Calu3 (cell line): Measurements from ENCODE around the gene HAUS1. TPM values are rescaled to one million over a fixed set of nuclear protein-coding genes. Genes with fewer than 3 reads are reported as not detected.

Experiments
- BruUV-seq: library from RNA; stranded (reverse); fragments of 400-500 nt; replicated peaks from 2 replicates; lab custom pipeline; 2021; lab: Mats Ljungman, UMichigan
- CTCF ChIA-PET: fragments of 300-600 bp; sonication (Branson Sonifier 250); formaldehyde crosslinking; loops from one replicate; lab custom pipeline; 2022; ENCODE audit warnings: antibody characterized with exemption; lab: Charles Lee
- DNase-seq: peaks from one replicate; pipeline ENCODE4 v3.0.0; 2022
- H3K27ac Mint-ChIP-seq: one replicate; pipeline ENCODE4 v1.8.0; 2022; ENCODE audit warnings: mixed read lengths; ENCODE audit not compliant: unreplicated experiment
- H3K27me3 Mint-ChIP-seq: one replicate; pipeline ENCODE4 v1.8.0; 2022; ENCODE audit warnings: mixed read lengths; ENCODE audit not compliant: unreplicated experiment
- H3K36me3 Mint-ChIP-seq: one replicate; pipeline ENCODE4 v1.8.0; 2022; ENCODE audit warnings: mild to moderate bottlenecking, moderate library complexity, mixed read lengths; ENCODE audit not compliant: insufficient read depth, unreplicated experiment
- H3K4me1 Mint-ChIP-seq: one replicate; pipeline ENCODE4 v1.8.0; 2022; ENCODE audit warnings: mild to moderate bottlenecking, low read depth, mixed read lengths; ENCODE audit not compliant: unreplicated experiment
- H3K4me3 Mint-ChIP-seq: one replicate; pipeline ENCODE4 v1.8.0; 2022; ENCODE audit warnings: mild to moderate bottlenecking, low read depth, moderate library complexity, mixed read lengths; ENCODE audit not compliant: unreplicated experiment
- H3K9me3 Mint-ChIP-seq: one replicate; pipeline ENCODE4 v1.8.0; 2022; ENCODE audit warnings: low read depth, mixed read lengths; ENCODE audit not compliant: unreplicated experiment
- CTCF ChIP-seq: fragments of 200-600 bp; IDR thresholded peaks from one replicate; pipeline ENCODE4 v1.8.0; 2022; ENCODE audit warnings: antibody characterized with exemption; ENCODE audit not compliant: unreplicated experiment
- intact Hi-C: fragments of 100-400 bp; cut with micrococcal nuclease; formaldehyde crosslinking; loops from one replicate; pipeline ENCODE4 v1.10.0; 2022; ENCODE audit not compliant: unreplicated experiment
- total RNA-seq: library from RNA; stranded (reverse); gene quantifications from 2 replicates; pipeline ENCODE4 v1.2.3, GENCODE V29; 2022

The HAUS1 gene
- total RNA-seq, 1 experiment from 2014 or later: 35.7 TPM

GRCh38 chr18:46071653-46072375 lies 32.4 kb upstream of the HAUS1 start, which contains the start of gene PSTPIP2:
TSS of gene PSTPIP2 (minus strand) at chr18:46072260. CDS start at chr18:46072188, 72 bp downstream.
- CTCF ChIA-PET: no interaction called here
- TF ChIP-seq CTCF: no peak
- Mint-ChIP-seq H3K4me1 (peaks cover 24% of the 10 kb centered on the region), H3K4me3 (peak within 1 kb of the TSS; percentile 64), H3K27me3 (no peaks in the 10 kb centered on the region), H3K36me3 (peaks cover 31% of the 10 kb centered on the region), H3K9me3 (no peaks in the 10 kb centered on the region), H3K27ac (no peak within 1 kb of the TSS)
- no TSS peak for BruUV-seq
- peak; percentile 61 for DNase-seq
- intact Hi-C loops: loop anchor here (2.0 to 5.0 kb wide), 4 partner anchors 80 to 405 kb away; no protein-coding TSS in a partner anchor

- intact Hi-C loops: loop anchor here (2.0 to 5.0 kb wide), 4 partner anchors 80 to 405 kb away; no protein-coding TSS in a partner anchor
- no TSS peak for BruUV-seq
- no peaks in the 10 kb centered on the region for H3K9me3 Mint-ChIP-seq
- H3K4me1 Mint-ChIP-seq: peaks cover 24% of the 10 kb centered on the region
- no peak for DNase-seq
- H3K36me3 Mint-ChIP-seq: peaks cover 31% of the 10 kb centered on the region
- no peak for TF ChIP-seq CTCF
- CTCF ChIA-PET: no interaction called here
- no peaks in the 10 kb centered on the region for H3K27me3 Mint-ChIP-seq
- no peak overlapping the region for H3K27ac Mint-ChIP-seq
- H3K4me3 Mint-ChIP-seq: peak overlapping the region; percentile 64
Measured at GRCh38 chr18:46072376-46072867, 31.8 kb upstream of the HAUS1 start.

- no peaks in the 10 kb centered on the region for H3K27me3 Mint-ChIP-seq
- H3K9me3 Mint-ChIP-seq: no peaks in the 10 kb centered on the region
- intact Hi-C loops: loop anchor here (2.0 to 5.0 kb wide), 4 partner anchors 81 to 406 kb away; no protein-coding TSS in a partner anchor
- BruUV-seq: no TSS peak
- TF ChIP-seq CTCF: no peak
- H3K36me3 Mint-ChIP-seq: peaks cover 31% of the 10 kb centered on the region
- H3K4me1 Mint-ChIP-seq: peaks cover 24% of the 10 kb centered on the region
- H3K4me3 Mint-ChIP-seq: peak overlapping the region; percentile 64
- H3K27ac Mint-ChIP-seq: no peak overlapping the region
- CTCF ChIA-PET: interaction anchor here (1.0 to 1.2 kb wide), 3 partner anchors 102 to 585 kb away, joined by 3 to 4 read pairs (median 3); no protein-coding TSS in a partner anchor
- DNase-seq: no peak
Measured at GRCh38 chr18:46072959-46073358, 31.2 kb upstream of the HAUS1 start.

DNA sequence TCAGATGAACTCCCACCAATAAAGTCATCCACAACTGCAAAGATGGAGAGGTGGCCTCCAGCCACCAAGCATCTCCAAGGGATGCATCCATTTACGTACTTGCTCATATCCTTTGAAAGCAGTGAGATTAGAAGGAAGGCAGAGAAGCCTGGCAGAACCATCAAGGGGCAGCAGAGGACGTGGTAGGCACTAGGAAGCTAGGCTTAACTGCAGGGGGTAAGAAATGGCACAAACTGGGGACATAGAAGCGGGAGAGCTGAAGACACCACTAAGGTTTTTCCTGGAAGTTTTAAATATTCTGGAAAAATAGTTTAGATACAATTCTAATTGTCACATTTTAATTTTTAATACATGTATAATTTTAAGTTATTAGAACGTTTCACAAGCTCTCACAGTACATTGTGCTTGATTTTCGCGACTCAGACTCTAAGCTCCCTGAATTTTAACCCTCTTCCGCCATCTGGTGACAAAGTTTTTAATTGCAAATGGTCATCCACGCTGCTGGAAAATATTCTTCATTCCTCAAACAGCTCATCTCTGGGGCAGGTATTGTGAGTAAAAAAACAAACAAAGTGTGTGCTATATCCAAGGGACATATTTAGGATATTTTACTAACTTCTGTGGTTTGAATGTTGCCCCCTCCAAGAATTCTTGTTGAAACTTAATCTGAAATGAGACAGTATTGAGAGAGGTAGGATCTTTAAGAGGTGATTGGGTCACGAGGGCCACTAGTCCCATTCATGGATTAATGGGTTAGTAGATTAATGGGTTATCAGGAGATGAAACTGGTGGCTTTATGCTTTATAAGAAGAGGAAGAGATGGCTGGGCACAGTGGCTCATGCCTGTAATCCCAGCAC lies 30.5 kb upstream of the HAUS1 start:
- H3K36me3 Mint-ChIP-seq: peaks cover 32% of the 10 kb centered on the region
- intact Hi-C loops: loop anchor here (2.0 to 5.0 kb wide), 4 partner anchors 81 to 406 kb away; no protein-coding TSS in a partner anchor
- CTCF ChIA-PET: interaction anchor here (0.7 to 1.2 kb wide), 12 partner anchors 63 to 584 kb away, joined by 3 to 8 read pairs (median 4); no protein-coding TSS in a partner anchor
- TF ChIP-seq CTCF: peak; percentile 43
- H3K9me3 Mint-ChIP-seq: no peaks in the 10 kb centered on the region
- peaks cover 24% of the 10 kb centered on the region for H3K4me1 Mint-ChIP-seq
- H3K27me3 Mint-ChIP-seq: no peaks in the 10 kb centered on the region
- BruUV-seq: no TSS peak
- H3K4me3 Mint-ChIP-seq: no peak overlapping the region
- H3K27ac Mint-ChIP-seq: no peak overlapping the region
- peak; percentile 72 for DNase-seq
